IMR-90 (cell line): ENCODE data around the gene MEPCE. TPM values are rescaled to one million over a fixed set of nuclear protein-coding genes. Genes with fewer than 3 reads are reported as not detected.

Source experiments
- ATAC-seq: fragments of 200-7000 bp; cut with Tn5 transposase; 2 replicates; pipeline ENCODE4 v1.9.1; 2020; ENCODE audit warnings: low read depth, mild to moderate bottlenecking, moderate library complexity
- Bru-seq: library from RNA; stranded (reverse); fragments of 400-500 nt; gene quantifications from one replicate; lab custom pipeline; 2021; lab: Mats Ljungman, UMichigan
- BruChase-seq, 2 experiments: library from RNA; stranded (reverse); fragments of 400-500 nt; gene quantifications; one replicate each; lab custom pipeline; 2021; lab: Mats Ljungman, UMichigan
- BruUV-seq: library from RNA; stranded (reverse); fragments of 400-500 nt; replicated peaks from 2 replicates; lab custom pipeline; 2021; lab: Mats Ljungman, UMichigan
- CTCF ChIA-PET: fragments of 300-600 bp; formaldehyde crosslinking; extraction: SDS; loops from one replicate; lab custom pipeline; 2021; ENCODE audit warnings: antibody characterized with exemption; lab: Yijun Ruan, JAX
- POLR2A ChIA-PET: fragments of 300-600 bp; sonication (Branson Sonifier 250); formaldehyde crosslinking; loops from one replicate; lab custom pipeline; 2022; ENCODE audit warnings: antibody characterized with exemption; ENCODE audit not compliant: unreplicated experiment; lab: Charles Lee
- DNase-seq: peaks from one replicate; pipeline ENCODE4 v3.0.0; 2013
- H2AFZ ChIP-seq: replicated peaks from 2 replicates; pipeline ENCODE3; 2013; ENCODE audit warnings: low read length, mild to moderate bottlenecking; ENCODE audit not compliant: poor library complexity
- H2AK5ac ChIP-seq: 2 replicates; pipeline ENCODE4 v1.6.1; 2013; ENCODE audit warnings: low read depth, low read length, inconsistent platforms
- H2AK9ac ChIP-seq: replicated peaks from 2 replicates; pipeline ENCODE3; 2013; ENCODE audit warnings: mild to moderate bottlenecking, low read depth, low read length, moderate library complexity; ENCODE audit not compliant: poor library complexity
- H2BK120ac ChIP-seq: 2 replicates; pipeline ENCODE4 v1.6.1; 2013; ENCODE audit warnings: low read depth, low read length, inconsistent platforms
- H2BK15ac ChIP-seq: 3 replicates; pipeline ENCODE4 v1.6.1; 2013; ENCODE audit warnings: low read depth, low read length, inconsistent platforms
- H2BK20ac ChIP-seq: 2 replicates; pipeline ENCODE4 v1.6.1; 2013; ENCODE audit warnings: low read depth, mild to moderate bottlenecking, inconsistent platforms, low read length, moderate library complexity
- H2BK5ac ChIP-seq: 2 replicates; pipeline ENCODE4 v1.6.1; 2013; ENCODE audit warnings: mild to moderate bottlenecking, low read depth, low read length, inconsistent platforms; ENCODE audit not compliant: poor library complexity, severe bottlenecking
- H3K14ac ChIP-seq: replicated peaks from 2 replicates; pipeline ENCODE4 v1.6.1; 2013; ENCODE audit warnings: low read depth, low read length, inconsistent platforms
- H3K18ac ChIP-seq: 2 replicates; pipeline ENCODE4 v1.6.1; 2013; ENCODE audit warnings: low read depth, low read length, control low read depth
- H3K23ac ChIP-seq: 2 replicates; pipeline ENCODE4 v1.6.1; 2013; ENCODE audit warnings: low read depth, low read length, inconsistent platforms
- H3K27ac ChIP-seq: 2 replicates; pipeline ENCODE4 v1.5.1; 2013; ENCODE audit warnings: mild to moderate bottlenecking, control low read depth, low read length; ENCODE audit not compliant: insufficient read depth
- H3K27me3 ChIP-seq: 2 replicates; pipeline ENCODE4 v1.6.1; 2013; ENCODE audit warnings: low read length; ENCODE audit not compliant: control insufficient read depth, insufficient read depth
- H3K36me3 ChIP-seq: 2 replicates; pipeline ENCODE4 v1.6.1; 2013; ENCODE audit warnings: low read length, mixed read lengths; ENCODE audit not compliant: control insufficient read depth, insufficient read depth
- H3K4ac ChIP-seq: 2 replicates; pipeline ENCODE4 v1.6.1; 2013; ENCODE audit warnings: low read depth, low read length, inconsistent platforms
- H3K4me1 ChIP-seq: 2 replicates; pipeline ENCODE4 v1.6.1; 2013; ENCODE audit warnings: low read length, mixed read lengths; ENCODE audit not compliant: control insufficient read depth, insufficient read depth
- H3K4me2 ChIP-seq: 2 replicates; pipeline ENCODE4 v1.6.1; 2013; ENCODE audit warnings: low read depth, mild to moderate bottlenecking, control low read depth, low read length, moderate library complexity
- H3K4me3 ChIP-seq: 2 replicates; pipeline ENCODE4 v1.5.1; 2013; ENCODE audit warnings: low read depth, mild to moderate bottlenecking, control low read depth, low read length, moderate library complexity; ENCODE audit not compliant: insufficient read depth
- H3K56ac ChIP-seq: 2 replicates; pipeline ENCODE4 v1.6.1; 2013; ENCODE audit warnings: low read length, inconsistent platforms; ENCODE audit not compliant: insufficient read depth; ENCODE audit errors: extremely low read depth
- H3K79me1 ChIP-seq, 2 experiments: 2 replicates each; pipeline ENCODE4 v1.6.1; 2013; ENCODE audit warnings: low read length in 2 of 2, inconsistent platforms in 1 of 2, low read depth in 1 of 2
- H3K9ac ChIP-seq: 2 replicates; pipeline ENCODE4 v1.6.1; 2013; ENCODE audit warnings: low read depth, low read length, control low read depth
- H3K9me1 ChIP-seq: 2 replicates; pipeline ENCODE4 v1.6.1; 2013; ENCODE audit warnings: low read length, inconsistent platforms; ENCODE audit not compliant: insufficient read depth
- H3K9me3 ChIP-seq: 2 replicates; pipeline ENCODE4 v1.6.1; 2013; ENCODE audit warnings: low read length; ENCODE audit not compliant: control insufficient read depth, insufficient read depth
- H4K20me1 ChIP-seq: 2 replicates; pipeline ENCODE4 v1.6.1; 2013; ENCODE audit warnings: low read length, inconsistent platforms; ENCODE audit not compliant: insufficient read depth
- H4K5ac ChIP-seq: 2 replicates; pipeline ENCODE4 v1.6.1; 2013; ENCODE audit warnings: mild to moderate bottlenecking, low read depth, low read length, control low read depth
- H4K8ac ChIP-seq, 2 experiments: 2 replicates each; pipeline ENCODE4 v1.6.1; 2013; ENCODE audit warnings: low read depth in 2 of 2, low read length in 2 of 2, control low read depth in 1 of 2, inconsistent platforms in 1 of 2
- H4K91ac ChIP-seq: 2 replicates; pipeline ENCODE4 v1.6.1; 2013; ENCODE audit warnings: low read depth, low read length, inconsistent platforms; ENCODE audit not compliant: insufficient read depth
- BHLHE40 ChIP-seq: fragments of 150-350 bp; IDR thresholded peaks from 2 replicates; pipeline ENCODE4 v1.6.1; 2016; ENCODE audit warnings: mild to moderate bottlenecking, low read depth, low read length
- CHD1 ChIP-seq: IDR thresholded peaks from 2 replicates; pipeline ENCODE4 v1.6.1; 2012; ENCODE audit warnings: low read depth, low read length, improper control_type of control experiment
- CTCF ChIP-seq: conservative IDR thresholded peaks from 2 replicates; pipeline ENCODE4 v1.5.1; 2012; ENCODE audit warnings: mild to moderate bottlenecking, low read depth, low read length, improper control_type of control experiment
- MAZ ChIP-seq: IDR thresholded peaks from 2 replicates; pipeline ENCODE4 v1.6.1; 2012; ENCODE audit warnings: low read depth, mild to moderate bottlenecking, low read length, improper control_type of control experiment, moderate library complexity, borderline replicate concordance
- NFE2L2 ChIP-seq: fragments of 150-350 bp; IDR thresholded peaks from 2 replicates; pipeline ENCODE4 v1.6.1; 2016; ENCODE audit warnings: low read depth, mild to moderate bottlenecking, low read length
- WGBS, 2 experiments: methylation state at CpG; one replicate each; pipeline versions ENCODE4 v1.1.5 to v1.1.7; 2013; ENCODE audit warnings: missing lambda C conversion rate in 2 of 2; ENCODE audit not compliant: insufficient read length in 1 of 2; ENCODE audit errors: extremely low coverage in 2 of 2; 5-methylcytosine and 5-hydroxymethylcytosine counted together
- dilution Hi-C: fragments of 300-500 bp; cut with HindIII; formaldehyde crosslinking; loops from one replicate; pipeline ENCODE4 v1.14.3; 2018; ENCODE audit warnings: low sequenced_read_pairs; ENCODE audit not compliant: unreplicated experiment
- in situ Hi-C: fragments of 300-500 bp; cut with MboI; formaldehyde crosslinking; loops from 3 replicates; pipeline ENCODE4 v1.14.3; 2019; ENCODE audit warnings: low sequenced_read_pairs, inconsistent platforms, mixed read lengths
- intact Hi-C: fragments of 100-400 bp; cut with micrococcal nuclease; formaldehyde crosslinking; loops from 2 replicates; pipeline ENCODE4 v1.10.0; 2022
- long read RNA-seq: library from polyadenylated mRNA; unstranded; transcript quantifications from one replicate; pipeline ENCODE4 v2.0.0, GENCODE V29; 2021; ENCODE audit not compliant: unreplicated experiment
- polyA plus RNA-seq, 3 experiments: library from polyadenylated mRNA; depleted of rRNA; stranded (reverse); fragments of >200 nt; gene quantifications; 2 replicates each; pipeline ENCODE4 v1.2.3, GENCODE V29; 2012; ENCODE audit warnings: low replicate concordance in 1 of 3
- total RNA-seq: library from RNA; depleted of rRNA; stranded (reverse); fragments of >200 nt; gene quantifications from 2 replicates; pipeline ENCODE4 v1.2.3, GENCODE V29; 2012; rRNA removed

The MEPCE gene
- total RNA-seq (20.3 and 22.9 TPM in 2 replicates), polyA plus RNA-seq (2012; rRNA removed) (17.6 and 18.2 TPM in 2 replicates), Bru-seq, nascent RNA (percentile 70 among the genes with signal in this experiment), BruChase-seq, experiment 1, labeled RNA remaining after a 6-hour chase (percentile 64 among the genes with signal in this experiment), BruChase-seq, experiment 2, labeled RNA remaining after a 2-hour chase (percentile 88 among the genes with signal in this experiment)
- 13.7 and 14.6 TPM in 2 replicates for polyA plus RNA-seq (2012; cell fraction: cytosol; rRNA removed)
- polyA plus RNA-seq (2012; cell fraction: nucleus; rRNA removed; ENCODE audit: low replicate concordance), result 23.5 and 26.5 TPM in 2 replicates
- long read RNA-seq, transcript MEPCE-201 (4 exons, 3,030 nt), result major isoform, 26 of 33 reads
- long read RNA-seq, partial matches to known transcripts, result 7 of 33 reads
- long read RNA-seq, other reads (novel, unspliced or antisense), result 0 of 33 reads

- peak within 1 kb of the TSS; percentile 87 for H4K5ac ChIP-seq
- H3K23ac ChIP-seq, result peak within 1 kb of the TSS; percentile 98
- H3K56ac ChIP-seq, result peak within 1 kb of the TSS; percentile 98
- peaks cover 10 to 46% of the 10 kb centered on the region in 2 experiments for H3K79me1 ChIP-seq
- H2AK9ac ChIP-seq, result peak within 1 kb of the TSS; percentile 99
- H3K9ac ChIP-seq, result peak within 1 kb of the TSS; percentile 95
- peak within 1 kb of the TSS; percentile 99 for H2AK5ac ChIP-seq
- H3K9me3 ChIP-seq, result no peaks in the 10 kb centered on the region
- H3K9me1 ChIP-seq, result peaks cover 13% of the 10 kb centered on the region
- no peaks in the 10 kb centered on the region for H3K27me3 ChIP-seq
- peak within 1 kb of the TSS; percentile 89 for H3K18ac ChIP-seq
- peak within 1 kb of the TSS; percentile 97 for H3K27ac ChIP-seq
- BruUV-seq, result TSS peak; percentile 37
- H2BK15ac ChIP-seq, result peak within 1 kb of the TSS; percentile 79; the same call in 1 of the 3 replicates
- CTCF ChIA-PET, result interaction anchor here (0.7 to 1.4 kb wide), 2 partner anchors 10 to 28 kb away, joined by 3 to 4 read pairs; no protein-coding TSS in a partner anchor
- no peak within 1 kb of the TSS for H2BK20ac ChIP-seq
- POLR2A ChIA-PET, result interaction anchor here (0.6 kb wide), 2 partner anchors 91 to 205 kb away, joined by 6 to 13 read pairs; no protein-coding TSS in a partner anchor
- H2BK5ac ChIP-seq, result peak within 1 kb of the TSS; percentile 96
- TF ChIP-seq NFE2L2 (no peak), MAZ (peak; percentile 29; the same call in 1 of the 2 replicates), CTCF (no peak), BHLHE40 (no peak), CHD1 (peak; percentile 85; the same call in 1 of the 2 replicates)
- peak within 1 kb of the TSS; percentile 97 for H3K4ac ChIP-seq
- H3K36me3 ChIP-seq, result peaks cover 26% of the 10 kb centered on the region
- peak within 1 kb of the TSS; percentile 99 for H4K91ac ChIP-seq
- peak within 1 kb of the TSS; percentile 64 for H3K4me3 ChIP-seq
- 0% methylated on average over 31 of the region's 95 CpGs; no CpG with 5 or more reads in 1 of the 2 experiments for WGBS, 2 experiments
- in situ Hi-C loops, result loop anchor here (25.0 kb wide), 1 partner anchor 682 kb away; no protein-coding TSS in a partner anchor
- peak within 1 kb of the TSS; percentile 73 to 99 for H4K8ac ChIP-seq
- H2AFZ ChIP-seq, result peak within 1 kb of the TSS; percentile 90
- peak within 1 kb of the TSS; percentile 85 for H3K4me2 ChIP-seq
- peaks cover 7% of the 10 kb centered on the region; the same call in 1 of the 2 replicates for H3K4me1 ChIP-seq
- peak within 1 kb of the TSS; percentile 100 for H3K14ac ChIP-seq
- ATAC-seq, result peak; percentile 60
- DNase-seq, result peak; percentile 96
- dilution Hi-C loops, result no loop called here
- peak within 1 kb of the TSS; percentile 95 for H2BK120ac ChIP-seq
- peaks cover 13% of the 10 kb centered on the region for H4K20me1 ChIP-seq
- intact Hi-C loops, result no loop called here
Measured at GRCh38 chr7:100429637-100430492, at the start of gene MEPCE. Gene MEPCE (plus strand): TSS chr7:100429831. CDS start chr7:100430019, 188 bp downstream.
